Measurements from ENCODE around the gene LRTM2.

The LRTM2 gene

GRCh38 chr12:1842183-1842904 is 22.0 kb downstream of the LRTM2 start:
- no peak for DNase-seq (ENCODE audit: low read depth in 2 of 2)

- no peak for DNase-seq (ENCODE audit: low read depth in 2 of 2)
Observed at GRCh38 chr12:1842905-1843640, 22.7 kb downstream of the LRTM2 start.

- no peak for DNase-seq (ENCODE audit: low read depth in 2 of 2)
Observed at GRCh38 chr12:1843641-1844005, 23.3 kb downstream of the LRTM2 start.

GRCh38 chr12:1844223-1844622 is 23.9 kb downstream of the LRTM2 start:
- no peak for DNase-seq (ENCODE audit: low read depth in 2 of 2)

- DNase-seq (ENCODE audit: low read depth in 2 of 2) = no peak
Observed at GRCh38 chr12:1844661-1845409, 24.5 kb downstream of the LRTM2 start.

GRCh38 chr12:1845427-1845826 is 25.1 kb downstream of the LRTM2 start:
- DNase-seq (ENCODE audit: low read depth in 2 of 2) = no peak

- DNase-seq (ENCODE audit: low read depth in 2 of 2) = no peak
Observed at GRCh38 chr12:1845886-1846285, 25.5 kb downstream of the LRTM2 start.

GRCh38 chr12:1846421-1847405 is 26.3 kb downstream of the LRTM2 start:
- DNase-seq (ENCODE audit: low read depth in 2 of 2) = no peak

GRCh38 chr12:1847411-1847810 is 27.0 kb downstream of the LRTM2 start:
- DNase-seq (ENCODE audit: low read depth in 2 of 2) = no peak

GRCh38 chr12:1848146-1848545 is 27.8 kb downstream of the LRTM2 start:
- no peak for DNase-seq (ENCODE audit: low read depth in 2 of 2)

- no peak for DNase-seq (ENCODE audit: low read depth in 2 of 2)
Observed at GRCh38 chr12:1848745-1849144, 28.4 kb downstream of the LRTM2 start.

- peak; percentile 92 to 94 for DNase-seq (ENCODE audit: low read depth in 2 of 2)
Observed at GRCh38 chr12:1851151-1851701, 30.9 kb downstream of the LRTM2 start.

GRCh38 chr12:1852076-1852475 is 31.7 kb downstream of the LRTM2 start:
- no peak for DNase-seq (ENCODE audit: low read depth in 2 of 2)

- no peak for DNase-seq (ENCODE audit: low read depth in 2 of 2)
Observed at GRCh38 chr12:1853716-1854115, 33.4 kb downstream of the LRTM2 start.

- no peak for DNase-seq (ENCODE audit: low read depth in 2 of 2)
Observed at GRCh38 chr12:1855241-1855640, 34.9 kb downstream of the LRTM2 start.

- DNase-seq (ENCODE audit: low read depth in 2 of 2) = no peak
Observed at GRCh38 chr12:1857086-1857485, 36.7 kb downstream of the LRTM2 start.

GRCh38 chr12:1857821-1858220 is 37.5 kb downstream of the LRTM2 start:
- DNase-seq (ENCODE audit: low read depth in 2 of 2) = no peak

GRCh38 chr12:1858456-1858855 is 38.1 kb downstream of the LRTM2 start:
- no peak for DNase-seq (ENCODE audit: low read depth in 2 of 2)

- DNase-seq (ENCODE audit: low read depth in 2 of 2) = no peak
Observed at GRCh38 chr12:1859643-1860042, 39.3 kb downstream of the LRTM2 start.

GRCh38 chr12:1862973-1863372 is 42.6 kb downstream of the LRTM2 start:
- DNase-seq (ENCODE audit: low read depth in 2 of 2) = no peak

GRCh38 chr12:1863823-1864222 is 43.5 kb downstream of the LRTM2 start:
- DNase-seq (ENCODE audit: low read depth in 2 of 2) = no peak
